K562 (cell line): ENCODE data around the gene MGP. TPM values are rescaled to one million over a fixed set of nuclear protein-coding genes. Genes with fewer than 3 reads are reported as not detected.
A peak's percentile ranks its signal among the peaks of the same experiment; 100 is the strongest.

Experiments
- ASH1L ChIP-seq: fragments of 450-650 bp; IDR thresholded peaks from 2 replicates; pipeline ENCODE4 v1.6.1; 2018; ENCODE audit warnings: borderline replicate concordance, mild to moderate bottlenecking, low read depth; ENCODE audit not compliant: partially characterized antibody
- CHD1 ChIP-seq: fragments of 200-600 bp; sonication (generic); IDR thresholded peaks from one replicate; pipeline ENCODE4 v1.6.1; 2012; ENCODE audit warnings: mild to moderate bottlenecking, moderate library complexity, low read length, inconsistent platforms
- CXXC5 ChIP-seq: fragments of 250-450 bp; sonication (Bioruptor Pico); IDR thresholded peaks from 2 replicates; pipeline ENCODE4 v1.8.0; 2022; ENCODE audit warnings: inconsistent platforms, mild to moderate bottlenecking, moderate library complexity
- DACH1 ChIP-seq: fragments of 450-650 bp; IDR thresholded peaks from 2 replicates; pipeline ENCODE4 v1.6.1; 2018; ENCODE audit not compliant: partially characterized antibody
- FOS ChIP-seq: IDR thresholded peaks from 3 replicates; pipeline ENCODE4 v1.6.1; 2011; ENCODE audit not compliant: insufficient read length; ENCODE audit errors: extremely low read depth
- HNRNPL ChIP-seq: fragments of 200-400 bp; formaldehyde crosslinking; IDR thresholded peaks from 2 replicates; pipeline ENCODE4 v1.6.1; 2017; ENCODE audit warnings: low read depth, mild to moderate bottlenecking, low read length
- KAT8 ChIP-seq: fragments of 450-650 bp; IDR thresholded peaks from 2 replicates; pipeline ENCODE4 v1.6.1; 2016; ENCODE audit warnings: low read depth, mild to moderate bottlenecking
- KLF1 ChIP-seq: fragments of 450-650 bp; IDR thresholded peaks from 2 replicates; pipeline ENCODE4 v1.6.1; 2016; ENCODE audit warnings: missing genetic modification characterization, missing compliant biosample characterization
- MAZ ChIP-seq, 2 experiments: fragments of 450-650 bp in 1 of 2; sonication (generic) in 1 of 2; formaldehyde crosslinking; IDR thresholded peaks in 1 of 2; conservative IDR thresholded peaks in 1 of 2; 2 replicates each; pipeline versions ENCODE4 v1.4.0 to v1.5.0; 2020; ENCODE audit warnings: mild to moderate bottlenecking in 1 of 2, missing genetic modification reagents in 1 of 2
- NCOA1 ChIP-seq: fragments of 450-650 bp; IDR thresholded peaks from 2 replicates; pipeline ENCODE4 v1.6.1; 2016; ENCODE audit warnings: low read depth
- NR0B1 ChIP-seq: fragments of 450-650 bp; IDR thresholded peaks from one replicate; pipeline ENCODE4 v1.6.1; 2018; ENCODE audit warnings: mild to moderate bottlenecking, moderate library complexity; ENCODE audit not compliant: partially characterized antibody
- NRF1 ChIP-seq, 2 experiments: fragments of 450-650 bp; IDR thresholded peaks in 1 of 2; conservative IDR thresholded peaks in 1 of 2; 2 replicates each; pipeline ENCODE4 v1.6.1; 2014; ENCODE audit warnings: mild to moderate bottlenecking in 2 of 2
- POLR2A ChIP-seq: fragments of 450-650 bp; conservative IDR thresholded peaks from 2 replicates; pipeline ENCODE4 v1.6.1; 2016
- SNIP1 ChIP-seq: fragments of 450-650 bp; IDR thresholded peaks from 2 replicates; pipeline ENCODE4 v1.7.1; 2017; ENCODE audit warnings: low read depth, mild to moderate bottlenecking
- SRSF7 ChIP-seq: fragments of 200-400 bp; formaldehyde crosslinking; optimal IDR thresholded peaks from 2 replicates; pipeline ENCODE3; 2017; ENCODE audit warnings: mild to moderate bottlenecking, low read depth, low read length
- THRB ChIP-seq: fragments of 450-650 bp; formaldehyde crosslinking; conservative IDR thresholded peaks from 2 replicates; pipeline ENCODE4 v1.4.0; 2022; ENCODE audit warnings: mild to moderate bottlenecking, missing genetic modification characterization
- TOE1 ChIP-seq, 2 experiments: fragments of 450-650 bp in 1 of 2; sonication (generic) in 1 of 2; formaldehyde crosslinking in 1 of 2; IDR thresholded peaks; 2 replicates each; pipeline versions ENCODE4 v1.7.1 to v1.8.0; 2016 to 2022; ENCODE audit warnings: borderline replicate concordance in 2 of 2, mild to moderate bottlenecking in 2 of 2, antibody characterized with exemption in 1 of 2, inconsistent platforms in 1 of 2, low read depth in 1 of 2, missing genetic modification reagents in 1 of 2, moderate library complexity in 1 of 2
- ZNF224 ChIP-seq: sonication (generic); formaldehyde crosslinking; IDR thresholded peaks from 2 replicates; pipeline ENCODE4 v1.8.0; 2022; ENCODE audit warnings: mild to moderate bottlenecking, missing genetic modification reagents
- ZNF263 ChIP-seq: sonication (generic); formaldehyde crosslinking; IDR thresholded peaks from 2 replicates; pipeline ENCODE4 v1.8.0; 2022; ENCODE audit warnings: mild to moderate bottlenecking, missing genetic modification reagents, borderline replicate concordance
- ZNF280B ChIP-seq: fragments of 250-450 bp; sonication (Bioruptor Pico); IDR thresholded peaks from 2 replicates; pipeline ENCODE4 v1.5.1; 2021; ENCODE audit warnings: mild to moderate bottlenecking
- ZNF444 ChIP-seq: fragments of 250-450 bp; sonication (Bioruptor Pico); IDR thresholded peaks from 2 replicates; pipeline ENCODE4 v1.4.0; 2020; ENCODE audit warnings: mild to moderate bottlenecking, moderate library complexity
- polyA plus RNA-seq, 8 experiments: library from polyadenylated mRNA; depleted of rRNA in 4 of 8; stranded (reverse) in 5 of 8; unstranded in 3 of 8; fragments of >200 nt; fragmentation: Nextera tagmentation in 2 of 8; fragmentation: Illumina TruSeq in 1 of 8; extraction: Ambion mirVana in 2 of 8; extraction: Trizol in 1 of 8; gene quantifications; 2 replicates each; pipeline versions ENCODE4 v1.2.1 to v1.2.3, GENCODE V29; 2011 to 2014; ENCODE audit warnings: inconsistent platforms in 1 of 8, missing spikeins in 1 of 8
- total RNA-seq, 7 experiments: library from RNA; depleted of rRNA in 6 of 7; stranded (reverse); fragments of >200 nt in 6 of 7; fragmentation: Illumina TruSeq in 2 of 7; extraction: Trizol in 2 of 7; gene quantifications; 2 replicates each; pipeline versions ENCODE4 v1.2.1 to v1.2.3, GENCODE V29; 2011 to 2021; ENCODE audit warnings: low replicate concordance in 1 of 7
- TF ChIP-seq, protein P1 (sequence below): sonication (generic); formaldehyde crosslinking; IDR thresholded peaks from 2 replicates; pipeline ENCODE4 v1.8.0; 2022; ENCODE audit warnings: mild to moderate bottlenecking, missing genetic modification reagents

MGP gene
- total and polyA plus RNA-seq, 9 of the 15 experiments (the other 6 are each of a cell fraction or from before 2014, with no cell fraction given): 1.2 TPM; not detected in 8

DNA sequence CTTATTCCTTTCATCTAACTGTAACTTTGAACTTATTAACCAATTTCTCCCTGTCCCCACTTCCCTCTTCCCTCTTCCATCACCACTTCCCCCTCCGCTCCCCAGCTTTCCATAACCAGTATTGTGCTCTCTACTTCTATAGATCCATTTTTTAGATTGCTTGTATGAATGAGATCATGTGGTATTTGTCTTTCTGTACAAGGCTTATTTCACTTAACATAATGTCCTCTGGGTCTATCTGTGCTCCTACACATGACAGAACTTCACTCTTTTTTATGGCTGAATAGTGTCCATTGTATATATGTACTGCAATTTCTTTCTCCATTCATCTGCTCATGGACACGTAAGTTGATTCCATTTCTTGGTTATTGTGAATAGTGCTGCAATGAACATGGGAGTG is 38.3 kb upstream of the MGP start (continued):
- TF ChIP-seq, protein P1, sequence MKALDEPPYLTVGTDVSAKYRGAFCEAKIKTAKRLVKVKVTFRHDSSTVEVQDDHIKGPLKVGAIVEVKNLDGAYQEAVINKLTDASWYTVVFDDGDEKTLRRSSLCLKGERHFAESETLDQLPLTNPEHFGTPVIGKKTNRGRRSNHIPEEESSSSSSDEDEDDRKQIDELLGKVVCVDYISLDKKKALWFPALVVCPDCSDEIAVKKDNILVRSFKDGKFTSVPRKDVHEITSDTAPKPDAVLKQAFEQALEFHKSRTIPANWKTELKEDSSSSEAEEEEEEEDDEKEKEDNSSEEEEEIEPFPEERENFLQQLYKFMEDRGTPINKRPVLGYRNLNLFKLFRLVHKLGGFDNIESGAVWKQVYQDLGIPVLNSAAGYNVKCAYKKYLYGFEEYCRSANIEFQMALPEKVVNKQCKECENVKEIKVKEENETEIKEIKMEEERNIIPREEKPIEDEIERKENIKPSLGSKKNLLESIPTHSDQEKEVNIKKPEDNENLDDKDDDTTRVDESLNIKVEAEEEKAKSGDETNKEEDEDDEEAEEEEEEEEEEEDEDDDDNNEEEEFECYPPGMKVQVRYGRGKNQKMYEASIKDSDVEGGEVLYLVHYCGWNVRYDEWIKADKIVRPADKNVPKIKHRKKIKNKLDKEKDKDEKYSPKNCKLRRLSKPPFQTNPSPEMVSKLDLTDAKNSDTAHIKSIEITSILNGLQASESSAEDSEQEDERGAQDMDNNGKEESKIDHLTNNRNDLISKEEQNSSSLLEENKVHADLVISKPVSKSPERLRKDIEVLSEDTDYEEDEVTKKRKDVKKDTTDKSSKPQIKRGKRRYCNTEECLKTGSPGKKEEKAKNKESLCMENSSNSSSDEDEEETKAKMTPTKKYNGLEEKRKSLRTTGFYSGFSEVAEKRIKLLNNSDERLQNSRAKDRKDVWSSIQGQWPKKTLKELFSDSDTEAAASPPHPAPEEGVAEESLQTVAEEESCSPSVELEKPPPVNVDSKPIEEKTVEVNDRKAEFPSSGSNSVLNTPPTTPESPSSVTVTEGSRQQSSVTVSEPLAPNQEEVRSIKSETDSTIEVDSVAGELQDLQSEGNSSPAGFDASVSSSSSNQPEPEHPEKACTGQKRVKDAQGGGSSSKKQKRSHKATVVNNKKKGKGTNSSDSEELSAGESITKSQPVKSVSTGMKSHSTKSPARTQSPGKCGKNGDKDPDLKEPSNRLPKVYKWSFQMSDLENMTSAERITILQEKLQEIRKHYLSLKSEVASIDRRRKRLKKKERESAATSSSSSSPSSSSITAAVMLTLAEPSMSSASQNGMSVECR (CRISPR knock-in tag): no peak
- TF ChIP-seq KAT8: no peak
- TF ChIP-seq ASH1L: no peak
- TF ChIP-seq MAZ (CRISPR knock-in tag; conservative IDR thresholded peaks at IDR 0.05 in 1 of 2, IDR thresholded peaks at IDR 0.05 in 1 of 2): no peak
- no peak for TF ChIP-seq SRSF7
- no peak for TF ChIP-seq HNRNPL
- TF ChIP-seq POLR2A: peak; percentile 89
- TF ChIP-seq ZNF444 (CRISPR knock-in tag): no peak
- no peak for TF ChIP-seq TOE1 (IDR thresholded peaks at IDR 0.05; ENCODE audit: borderline replicate concordance)
- TF ChIP-seq TOE1 (CRISPR knock-in tag; IDR thresholded peaks at IDR 0.05; ENCODE audit: borderline replicate concordance, low read depth): no peak
- TF ChIP-seq ZNF280B (CRISPR knock-in tag): no peak
- TF ChIP-seq KLF1 (tag): no peak
- no peak for TF ChIP-seq ZNF263 (CRISPR knock-in tag)
- no peak for TF ChIP-seq CHD1
- TF ChIP-seq NCOA1: no peak
- no peak for TF ChIP-seq DACH1
- TF ChIP-seq NRF1 (conservative IDR thresholded peaks at IDR 0.05 in 1 of 2, IDR thresholded peaks at IDR 0.05 in 1 of 2): no peak
- no peak for TF ChIP-seq NR0B1
- TF ChIP-seq FOS: no peak
- no peak for TF ChIP-seq ZNF224 (CRISPR knock-in tag)
- TF ChIP-seq THRB (CRISPR knock-in tag): peak; percentile 98
- TF ChIP-seq SNIP1: no peak
- TF ChIP-seq CXXC5: no peak
